Activated naive CD8-positive, alpha-beta T cell treated with anti-CD3 and anti-CD28 coated beads, Interleukin-2, amount 50 U/mL, for 24 hours (primary cell): ENCODE results near the gene HTR7.
"Not testable (repeated sequence)": the region's sequence is repeated elsewhere in the genome, so short reads cannot be mapped to it uniquely, and the experiment has no call there.

Experiments used
- ATAC-seq: fragments of 150-1000 bp; cut with Tn5 transposase; one replicate; pipeline ENCODE4 v1.10.0; 2021
- DNase-seq: peaks from one replicate; pipeline ENCODE4 v3.0.0; 2021
- H3K27ac Mint-ChIP-seq: one replicate; pipeline ENCODE4 v1.8.0; 2021; ENCODE audit warnings: mild to moderate bottlenecking, mixed read lengths
- H3K27me3 Mint-ChIP-seq: one replicate; pipeline ENCODE4 v1.8.0; 2021; ENCODE audit warnings: mixed read lengths
- H3K36me3 Mint-ChIP-seq: one replicate; pipeline ENCODE4 v1.8.0; 2021; ENCODE audit warnings: low read depth, mixed read lengths
- H3K4me1 Mint-ChIP-seq: one replicate; pipeline ENCODE4 v1.8.0; 2021; ENCODE audit warnings: mixed read lengths
- H3K4me3 Mint-ChIP-seq: one replicate; pipeline ENCODE4 v1.8.0; 2021; ENCODE audit warnings: mild to moderate bottlenecking, moderate library complexity, mixed read lengths
- H3K9me3 Mint-ChIP-seq: one replicate; pipeline ENCODE4 v1.8.0; 2021; ENCODE audit warnings: mixed read lengths

The HTR7 gene

GRCh38 chr10:90846746-90847145 lies 11.1 kb downstream of the HTR7 start:
- Mint-ChIP-seq H3K36me3 (peaks cover 12% of the 10 kb centered on the region), H3K4me3 (no peak overlapping the region), H3K4me1 (peaks cover 4% of the 10 kb centered on the region), H3K27ac (no peak overlapping the region), H3K9me3 (peaks cover 20% of the 10 kb centered on the region), H3K27me3 (peaks cover 45% of the 10 kb centered on the region)
- DNase-seq (no peak), ATAC-seq (no peak)

- no peak overlapping the region for H3K27ac Mint-ChIP-seq
- H3K4me3 Mint-ChIP-seq: no peak overlapping the region
- DNase-seq (no peak), ATAC-seq (no peak)
- H3K36me3 Mint-ChIP-seq: peaks cover 6% of the 10 kb centered on the region
- peaks cover 4% of the 10 kb centered on the region for H3K4me1 Mint-ChIP-seq
- peaks cover 37% of the 10 kb centered on the region for H3K27me3 Mint-ChIP-seq
- H3K9me3 Mint-ChIP-seq: peaks cover 13% of the 10 kb centered on the region
These were observed 12.1 kb downstream of the HTR7 start for GRCh38 chr10:90845726-90846125.

GRCh38 chr10:90842725-90843124 lies 15.1 kb downstream of the HTR7 start:
- Mint-ChIP-seq H3K27ac (no peak overlapping the region), H3K4me3 (no peak overlapping the region), H3K36me3 (no peaks in the 10 kb centered on the region), H3K9me3 (no peaks in the 10 kb centered on the region), H3K4me1 (no peaks in the 10 kb centered on the region), H3K27me3 (peaks cover 30% of the 10 kb centered on the region)
- DNase-seq: no peak
- no peak for ATAC-seq

- no peak overlapping the region for H3K4me3 Mint-ChIP-seq
- ATAC-seq (no peak), DNase-seq (no peak)
- H3K36me3 Mint-ChIP-seq: no peaks in the 10 kb centered on the region
- H3K4me1 Mint-ChIP-seq: no peaks in the 10 kb centered on the region
- H3K27me3 Mint-ChIP-seq: peaks cover 4% of the 10 kb centered on the region
- no peaks in the 10 kb centered on the region for H3K9me3 Mint-ChIP-seq
- H3K27ac Mint-ChIP-seq: no peak overlapping the region
These were observed 20.4 kb downstream of the HTR7 start for GRCh38 chr10:90837486-90837885.

- Mint-ChIP-seq H3K4me1 (no peaks in the 10 kb centered on the region), H3K27me3 (peaks cover 8% of the 10 kb centered on the region), H3K27ac (no peak overlapping the region), H3K4me3 (no peak overlapping the region), H3K9me3 (no peaks in the 10 kb centered on the region), H3K36me3 (no peaks in the 10 kb centered on the region)
- no peak for ATAC-seq
- no peak for DNase-seq
These were observed 23.5 kb downstream of the HTR7 start for GRCh38 chr10:90834326-90834725.

- H3K36me3 Mint-ChIP-seq: no peaks in the 10 kb centered on the region
- no peaks in the 10 kb centered on the region for H3K9me3 Mint-ChIP-seq
- H3K27ac Mint-ChIP-seq: no peak overlapping the region
- no peak for DNase-seq
- peaks cover 5% of the 10 kb centered on the region for H3K27me3 Mint-ChIP-seq
- no peaks in the 10 kb centered on the region for H3K4me1 Mint-ChIP-seq
- no peak overlapping the region for H3K4me3 Mint-ChIP-seq
- ATAC-seq: no peak
These were observed 25.7 kb downstream of the HTR7 start for GRCh38 chr10:90832111-90832510.

- DNase-seq: no peak
- H3K27me3 Mint-ChIP-seq: peaks cover 19% of the 10 kb centered on the region
- peaks cover 9% of the 10 kb centered on the region for H3K9me3 Mint-ChIP-seq
- no peak overlapping the region for H3K4me3 Mint-ChIP-seq
- no peaks in the 10 kb centered on the region for H3K36me3 Mint-ChIP-seq
- no peak overlapping the region for H3K27ac Mint-ChIP-seq
- no peak for ATAC-seq
- H3K4me1 Mint-ChIP-seq: no peaks in the 10 kb centered on the region
These were observed 35.3 kb downstream of the HTR7 start for GRCh38 chr10:90822508-90822907.

GRCh38 chr10:90821864-90822263 lies 36.0 kb downstream of the HTR7 start:
- not testable (repeated sequence) for H3K36me3 Mint-ChIP-seq, H3K4me1 Mint-ChIP-seq, H3K4me3 Mint-ChIP-seq, ATAC-seq, H3K9me3 Mint-ChIP-seq, H3K27ac Mint-ChIP-seq, DNase-seq
- H3K27me3 Mint-ChIP-seq: peaks cover 16% of the 10 kb centered on the region

GRCh38 chr10:90819911-90820310 lies 37.9 kb downstream of the HTR7 start:
- Mint-ChIP-seq H3K27me3 (peaks cover 3% of the 10 kb centered on the region), H3K4me3 (no peak overlapping the region), H3K36me3 (no peaks in the 10 kb centered on the region), H3K27ac (no peak overlapping the region), H3K4me1 (no peaks in the 10 kb centered on the region), H3K9me3 (peaks cover 9% of the 10 kb centered on the region)
- no peak for ATAC-seq
- DNase-seq: no peak

- Mint-ChIP-seq H3K4me3 (no peak overlapping the region), H3K27ac (no peak overlapping the region), H3K36me3 (no peaks in the 10 kb centered on the region), H3K27me3 (peaks cover 4% of the 10 kb centered on the region), H3K9me3 (peaks cover 9% of the 10 kb centered on the region), H3K4me1 (no peaks in the 10 kb centered on the region)
- ATAC-seq (no peak), DNase-seq (no peak)
These were observed 39.1 kb downstream of the HTR7 start for GRCh38 chr10:90818736-90819135.

- H3K4me1 Mint-ChIP-seq: no peaks in the 10 kb centered on the region
- no peak for ATAC-seq
These were observed 40.5 kb downstream of the HTR7 start for GRCh38 chr10:90817128-90817889.

GRCh38 chr10:90816466-90816865 lies 41.4 kb downstream of the HTR7 start:
- no peaks in the 10 kb centered on the region for H3K36me3 Mint-ChIP-seq
- ATAC-seq (no peak), DNase-seq (no peak)
- H3K9me3 Mint-ChIP-seq: no peaks in the 10 kb centered on the region
- no peak overlapping the region for H3K27ac Mint-ChIP-seq
- H3K4me1 Mint-ChIP-seq: no peaks in the 10 kb centered on the region
- H3K4me3 Mint-ChIP-seq: no peak overlapping the region
- peaks cover 2% of the 10 kb centered on the region for H3K27me3 Mint-ChIP-seq

More at GRCh38 chr10:90817128-90817889, 40.5 kb downstream of the HTR7 start:
- Mint-ChIP-seq H3K9me3 (peaks cover 7% of the 10 kb centered on the region), H3K36me3 (no peaks in the 10 kb centered on the region), H3K4me3 (no peak overlapping the region), H3K27ac (no peak overlapping the region), H3K27me3 (peaks cover 4% of the 10 kb centered on the region)
- DNase-seq: no peak

- no peak for DNase-seq
- Mint-ChIP-seq H3K4me1 (no peaks in the 10 kb centered on the region), H3K27ac (no peak overlapping the region), H3K9me3 (no peaks in the 10 kb centered on the region), H3K27me3 (peaks cover 2% of the 10 kb centered on the region), H3K4me3 (no peak overlapping the region), H3K36me3 (no peaks in the 10 kb centered on the region)
- no peak for ATAC-seq
These were observed 44.1 kb downstream of the HTR7 start for GRCh38 chr10:90813594-90814365.

- H3K36me3 Mint-ChIP-seq, DNase-seq, H3K9me3 Mint-ChIP-seq, ATAC-seq, H3K4me3 Mint-ChIP-seq, H3K27me3 Mint-ChIP-seq, H3K27ac Mint-ChIP-seq, H3K4me1 Mint-ChIP-seq: not testable (repeated sequence)
These were observed 50.7 kb downstream of the HTR7 start for GRCh38 chr10:90807106-90807505.

- no peak overlapping the region for H3K4me3 Mint-ChIP-seq
- H3K27ac Mint-ChIP-seq: no peak overlapping the region
- H3K27me3 Mint-ChIP-seq: no peaks in the 10 kb centered on the region
- no peak for DNase-seq
- H3K36me3 Mint-ChIP-seq: no peaks in the 10 kb centered on the region
- H3K4me1 Mint-ChIP-seq: no peaks in the 10 kb centered on the region
- no peaks in the 10 kb centered on the region for H3K9me3 Mint-ChIP-seq
- ATAC-seq: no peak
These were observed 51.2 kb downstream of the HTR7 start for GRCh38 chr10:90806677-90807076.
